ENCODE measurements around the gene STXBP2.

Gene STXBP2

DNA sequence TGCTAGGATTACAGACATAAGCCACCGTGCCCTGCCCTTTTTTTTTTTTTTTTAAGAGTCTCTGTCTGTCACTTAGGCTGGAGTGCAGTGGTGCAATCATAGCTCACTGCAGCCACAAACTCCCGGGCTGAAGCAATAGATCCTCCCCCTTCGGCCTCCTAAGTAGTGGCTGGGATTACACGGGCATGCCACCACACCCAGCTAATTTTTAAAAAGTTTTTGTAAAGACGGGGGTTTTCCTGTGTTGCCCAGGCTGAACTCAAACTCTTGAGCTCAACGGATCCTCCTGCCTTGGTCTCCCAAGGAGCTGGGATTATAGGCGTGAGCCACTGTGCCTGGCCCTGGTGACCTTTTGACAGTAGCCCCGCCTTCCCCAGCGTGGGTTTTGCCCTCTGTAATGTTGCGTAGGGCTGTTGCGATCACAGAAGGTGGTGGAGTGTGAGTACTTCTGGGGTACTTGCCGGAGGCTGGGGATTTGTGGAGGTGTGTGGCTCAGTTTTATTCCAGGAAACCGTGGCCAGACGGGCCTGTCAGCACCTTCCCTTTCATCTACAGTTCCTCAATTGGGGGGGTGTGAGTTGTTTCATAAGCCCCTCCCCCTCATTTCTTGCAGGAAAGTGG, 20.3 kb downstream of the STXBP2 start:
- DNase-seq: no peak

DNA sequence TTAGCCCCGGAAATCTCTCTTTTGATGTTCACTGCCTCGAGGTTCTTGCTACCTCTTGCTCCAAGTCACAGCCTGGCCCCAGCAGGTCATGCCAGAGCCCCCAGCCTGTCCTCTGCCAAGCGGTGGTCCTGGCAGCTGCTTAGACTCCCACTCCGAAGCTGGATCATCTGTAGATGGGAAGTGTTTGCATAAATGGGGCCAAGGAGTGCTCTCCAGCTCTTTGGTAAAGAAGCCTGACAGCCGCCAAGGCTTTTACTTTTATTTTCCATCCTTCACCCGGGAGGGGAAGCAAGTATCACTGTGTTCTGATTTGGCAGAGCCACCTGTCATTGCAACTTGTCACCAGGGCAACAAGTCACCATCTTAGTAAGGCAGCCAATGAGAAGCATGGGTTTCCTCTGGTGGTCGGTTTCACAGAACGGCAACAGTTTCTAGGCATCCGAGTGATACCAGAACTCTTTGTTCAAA, 21.3 kb downstream of the STXBP2 start:
- no peak for DNase-seq

DNA sequence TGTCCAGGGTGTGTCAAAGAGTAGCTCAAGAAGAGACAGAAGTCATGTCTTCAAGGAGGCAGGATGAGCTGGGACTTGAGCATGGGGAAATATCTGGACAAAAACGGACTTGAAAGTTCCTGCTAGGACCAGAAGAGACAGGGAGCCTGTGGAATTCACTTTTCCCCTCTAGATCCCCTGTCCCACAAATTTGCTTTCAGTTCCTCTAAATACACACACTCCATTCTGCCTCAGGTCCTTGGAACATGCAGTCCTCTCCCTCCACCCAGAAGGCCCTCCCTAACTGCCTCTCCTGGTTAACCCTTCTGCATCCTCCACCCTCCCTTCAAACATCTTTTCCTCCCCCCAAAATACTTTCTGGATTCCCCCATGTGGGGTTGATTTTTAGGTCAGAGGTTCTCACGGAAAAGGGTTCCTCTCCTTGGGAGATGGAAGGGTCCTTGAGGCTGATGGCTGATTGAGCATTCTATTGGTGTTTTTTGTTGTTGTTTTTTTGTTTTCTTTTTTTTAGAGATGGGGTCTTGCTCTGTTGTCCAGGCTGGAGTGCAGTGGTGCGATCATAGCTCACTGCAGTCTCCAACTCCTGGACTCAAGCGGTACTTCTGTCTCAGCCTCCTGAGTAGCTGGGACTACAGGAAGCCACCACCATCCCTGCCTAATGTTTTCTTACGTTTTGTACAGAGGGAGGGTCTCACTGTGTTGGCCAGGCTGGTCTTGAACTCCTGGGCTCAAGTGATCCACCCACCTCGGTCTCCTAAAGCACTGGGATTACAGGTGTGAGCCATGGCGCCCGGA, 25.0 kb downstream of the STXBP2 start:
- no peak for DNase-seq

DNA sequence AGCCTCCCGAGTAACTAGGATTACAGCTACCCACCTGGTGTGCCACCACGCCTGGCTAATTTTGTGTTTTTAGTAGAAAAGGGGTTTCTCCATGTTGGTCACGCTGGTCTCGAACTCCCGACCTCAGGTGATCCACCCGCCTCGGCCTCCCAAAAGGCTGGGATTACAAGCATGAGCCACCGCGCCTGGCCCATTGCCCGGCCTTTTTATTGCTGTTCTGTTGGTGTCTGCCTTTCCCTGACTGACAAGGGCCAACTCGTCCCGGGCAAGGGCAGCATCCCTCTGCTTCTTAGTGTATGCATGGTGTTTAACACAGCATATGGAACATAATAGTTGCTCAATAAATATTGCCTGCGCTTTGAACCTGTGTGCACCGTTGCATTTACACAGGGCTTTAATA, 25.7 kb downstream of the STXBP2 start:
- no peak for DNase-seq

DNA sequence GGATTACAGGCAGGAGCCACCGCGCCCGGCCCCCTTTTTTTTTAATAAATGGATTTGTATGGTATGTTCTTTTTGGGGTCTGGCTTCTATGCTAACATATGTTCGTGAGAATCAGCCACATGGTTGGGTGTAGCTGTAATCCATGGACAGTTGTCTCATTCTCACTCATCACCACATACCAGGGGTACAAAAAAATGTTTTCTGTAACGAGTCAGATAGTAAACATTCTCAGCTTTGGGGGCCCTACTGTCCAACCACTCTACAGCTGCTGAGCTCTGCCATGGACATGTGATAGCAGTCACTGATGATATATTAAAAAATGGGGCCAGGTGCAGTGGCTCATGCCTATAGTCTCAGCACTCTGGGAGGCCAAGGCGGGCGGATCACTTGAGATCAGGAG, 26.8 kb downstream of the STXBP2 start:
- DNase-seq: no peak

DNA sequence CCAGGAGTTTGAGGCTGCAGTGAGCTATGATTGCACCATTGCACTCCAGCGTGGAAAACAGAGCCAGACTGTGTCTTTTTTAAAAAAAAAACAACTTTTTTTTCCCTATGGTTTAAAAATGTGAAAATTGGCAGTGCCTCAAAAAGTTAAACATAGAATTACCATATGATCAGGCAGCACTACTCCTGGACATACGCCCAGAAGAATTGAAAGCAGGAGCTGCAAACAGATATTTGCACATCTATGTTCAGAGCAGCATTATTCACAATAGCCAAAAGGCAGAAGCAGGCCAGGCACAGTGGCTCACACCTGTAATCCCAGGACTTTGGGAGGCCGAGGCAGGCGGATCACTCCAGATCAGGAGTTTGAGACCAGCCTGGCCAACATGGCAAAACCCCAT, 28.2 kb downstream of the STXBP2 start:
- peak; percentile 57 for DNase-seq

DNA sequence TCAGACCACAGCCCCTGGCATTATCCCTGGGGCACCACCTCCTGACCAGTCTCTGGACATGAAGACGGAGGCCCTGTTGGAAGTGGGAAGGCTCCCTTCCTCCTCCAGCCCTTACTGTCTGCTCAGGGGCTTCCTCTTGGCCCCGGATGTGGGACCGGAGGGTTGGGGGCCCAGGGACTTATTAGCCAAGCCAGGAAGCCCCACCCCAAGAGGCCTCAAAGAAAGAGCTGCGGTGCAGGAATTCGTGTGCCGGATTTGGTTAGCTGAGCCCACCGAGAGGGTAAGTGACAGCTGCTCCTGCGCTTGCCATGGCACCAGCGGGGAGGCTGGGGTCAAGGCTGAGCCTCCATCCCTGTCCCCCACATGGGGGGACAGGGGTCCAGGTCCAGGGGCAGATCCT, 31.9 kb downstream of the STXBP2 start, which contains the start of gene RETN:
Gene RETN (plus strand): TSS at position 208 of the 400 bp plus-strand sequence. CDS start 278 bp downstream, outside the sequence.
- no peak for DNase-seq

DNA sequence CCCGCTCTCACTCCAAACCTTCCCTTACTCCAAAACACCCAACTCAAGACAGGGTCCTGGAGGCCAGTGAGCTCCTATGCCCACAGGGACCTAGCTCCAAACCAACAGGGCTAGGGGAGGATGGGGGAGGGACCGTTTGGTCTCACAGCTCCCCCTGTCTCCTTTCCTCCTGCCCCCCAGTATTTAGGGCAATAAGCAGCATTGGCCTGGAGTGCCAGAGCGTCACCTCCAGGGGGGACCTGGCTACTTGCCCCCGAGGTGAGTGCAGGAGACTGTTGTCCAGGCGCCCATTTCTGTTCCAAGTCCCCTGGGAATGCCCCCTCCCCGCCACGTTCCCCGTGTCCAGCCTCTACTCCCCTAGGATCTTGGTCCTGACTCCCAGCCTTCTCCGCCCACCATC, 32.7 kb downstream of the STXBP2 start:
- DNase-seq: no peak

DNA sequence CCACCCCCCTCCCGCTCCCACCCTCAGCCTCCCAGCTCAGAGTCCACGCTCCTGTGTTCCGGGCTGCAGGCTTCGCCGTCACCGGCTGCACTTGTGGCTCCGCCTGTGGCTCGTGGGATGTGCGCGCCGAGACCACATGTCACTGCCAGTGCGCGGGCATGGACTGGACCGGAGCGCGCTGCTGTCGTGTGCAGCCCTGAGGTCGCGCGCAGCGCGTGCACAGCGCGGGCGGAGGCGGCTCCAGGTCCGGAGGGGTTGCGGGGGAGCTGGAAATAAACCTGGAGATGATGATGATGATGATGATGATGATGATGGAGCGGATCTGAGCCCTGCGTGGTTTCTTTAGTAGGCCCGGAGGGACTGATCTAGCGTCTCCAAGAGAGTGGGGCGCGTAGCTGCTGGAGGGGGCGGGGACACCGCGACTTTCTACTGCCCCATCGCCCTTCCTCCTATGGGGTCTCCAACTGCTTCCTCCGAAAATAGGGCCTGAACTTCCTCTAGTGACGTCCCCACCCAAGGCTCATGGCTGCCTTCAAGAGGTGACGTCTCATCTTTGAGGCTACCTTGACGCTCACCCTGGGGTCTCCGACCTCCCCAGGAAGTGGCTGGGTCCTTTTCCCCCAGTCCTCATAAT, 33.4 kb downstream of the STXBP2 start:
- DNase-seq: no peak

DNA sequence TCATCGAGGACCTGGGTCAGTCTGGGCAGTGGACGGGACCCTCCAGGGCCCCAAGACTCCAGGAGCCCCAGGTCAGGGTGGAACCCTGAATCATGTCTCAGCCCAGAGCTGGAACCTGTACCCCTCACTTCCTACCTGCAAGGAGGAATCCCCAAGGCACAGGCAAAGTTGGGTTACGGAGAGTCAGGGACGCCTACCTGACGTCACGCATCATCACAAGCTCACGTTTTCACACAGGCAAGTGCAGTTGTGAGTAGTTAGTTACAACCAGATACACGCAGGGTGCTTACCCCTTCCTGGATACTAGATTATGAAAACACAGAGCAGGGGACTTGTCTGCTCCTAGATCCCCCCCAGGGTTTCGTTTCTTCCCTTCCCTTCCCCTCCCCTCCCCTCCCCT, 33.9 kb downstream of the STXBP2 start:
- no peak for DNase-seq

DNA sequence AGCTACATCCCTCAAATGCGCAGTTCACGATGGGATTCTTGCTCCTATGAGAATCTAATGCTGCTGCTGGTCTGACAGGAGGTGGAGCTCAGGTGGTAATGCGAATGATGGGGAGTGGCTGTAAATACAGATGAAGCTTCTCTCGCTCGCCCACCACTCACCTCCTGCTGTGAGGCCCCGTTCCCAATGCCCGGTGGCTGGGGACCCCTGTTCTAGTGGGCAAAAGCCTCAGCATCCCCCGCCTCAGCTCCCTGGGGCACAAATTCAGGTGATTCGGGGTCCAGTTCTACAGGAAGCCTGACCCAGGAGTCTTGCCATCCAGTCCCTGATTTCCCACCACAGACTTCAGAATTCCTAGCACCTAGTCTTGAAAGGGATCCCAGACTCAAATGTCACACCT, 35.6 kb downstream of the STXBP2 start:
- DNase-seq: no peak

DNA sequence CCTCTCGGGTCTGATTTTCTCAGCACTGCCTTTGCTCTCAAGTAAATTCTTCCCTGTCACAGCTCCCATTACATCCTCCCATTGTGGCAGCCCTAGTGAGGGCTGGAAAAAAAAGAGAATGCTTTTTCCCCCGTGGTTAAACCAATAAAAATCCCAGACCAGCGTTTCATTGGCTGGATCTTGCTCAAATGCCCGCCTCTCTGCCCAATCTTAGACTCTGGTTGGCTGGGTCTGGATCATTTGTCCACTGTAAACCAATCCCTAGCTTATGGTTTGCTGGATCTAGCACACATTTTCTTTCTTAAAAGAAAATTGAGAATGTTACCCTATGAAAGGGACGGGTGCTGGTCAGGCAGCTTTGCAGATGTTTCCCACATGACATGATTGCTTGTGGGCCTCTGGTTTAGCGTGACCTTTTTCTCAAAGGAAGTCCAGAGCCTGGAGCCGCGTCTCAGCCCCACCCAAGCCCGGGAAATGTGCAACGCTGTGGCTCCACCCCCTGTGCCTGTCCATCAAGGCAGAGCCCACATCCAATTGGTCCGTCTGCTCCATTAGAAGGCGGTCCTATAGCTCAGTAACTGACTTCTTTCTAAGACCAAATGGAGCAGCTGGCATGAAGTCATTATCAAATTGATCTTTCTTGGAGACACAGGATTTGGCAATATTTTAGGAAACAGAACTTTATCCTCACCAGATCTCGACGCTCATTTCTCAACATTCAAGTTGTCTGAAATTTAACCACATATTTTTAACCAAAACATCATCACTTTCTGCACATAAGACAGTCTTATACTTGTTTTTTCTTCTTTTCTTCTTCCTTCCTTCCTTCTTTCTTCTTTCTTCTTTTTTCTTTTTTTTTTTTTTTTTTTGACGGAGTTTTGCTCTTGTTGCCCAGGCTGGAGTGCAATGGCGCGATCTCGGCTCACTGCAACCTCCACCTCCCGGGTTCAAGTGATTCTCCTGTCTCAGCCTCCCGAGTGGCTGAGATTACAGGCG, 37.4 kb downstream of the STXBP2 start:
- peak; percentile 22 for DNase-seq

DNA sequence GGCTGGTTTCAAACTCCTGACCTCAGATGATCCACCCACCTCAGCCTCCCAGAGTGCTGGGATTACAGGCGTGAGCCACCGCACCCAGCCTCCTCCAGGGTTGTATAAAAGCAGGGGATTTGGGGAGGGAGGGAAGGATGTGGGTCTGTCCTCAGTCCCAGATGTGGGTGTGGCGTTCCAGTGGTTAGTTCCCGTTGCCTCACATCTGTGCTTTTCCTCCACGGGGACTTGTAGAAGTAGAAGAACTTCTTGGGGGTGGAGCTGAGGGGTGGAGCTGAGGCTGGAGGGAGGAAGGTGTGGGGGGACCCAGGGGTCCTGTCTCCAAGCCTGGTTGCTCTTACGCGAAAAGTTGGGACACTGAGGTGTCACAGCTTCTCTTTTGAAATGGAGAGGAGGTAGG, 39.5 kb downstream of the STXBP2 start:
- DNase-seq: no peak

DNA sequence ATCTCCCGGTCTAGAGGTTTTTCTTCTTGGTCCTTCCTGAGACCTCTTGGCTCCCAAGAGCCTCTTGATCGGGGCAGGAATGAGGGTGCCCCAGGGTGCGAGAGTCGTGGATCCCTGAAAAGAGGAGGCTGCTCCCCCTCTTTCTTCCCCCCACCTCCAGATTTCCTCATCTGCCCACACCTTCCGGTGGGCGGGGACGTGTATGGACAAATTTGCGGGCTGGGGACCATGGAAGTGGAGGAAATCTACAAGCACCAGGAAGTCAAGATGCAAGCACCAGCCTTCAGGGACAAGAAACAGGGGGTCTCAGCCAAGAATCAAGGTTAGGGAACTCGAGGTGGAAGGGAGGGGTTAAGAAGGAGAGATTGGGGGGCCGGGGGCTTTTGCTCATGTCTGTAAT, 39.9 kb downstream of the STXBP2 start, which contains the start of gene MCEMP1:
Gene MCEMP1 (plus strand): TSS at position 237 of the 400 bp plus-strand sequence. CDS start 31 bp downstream, at position 268.
- no peak for DNase-seq

DNA sequence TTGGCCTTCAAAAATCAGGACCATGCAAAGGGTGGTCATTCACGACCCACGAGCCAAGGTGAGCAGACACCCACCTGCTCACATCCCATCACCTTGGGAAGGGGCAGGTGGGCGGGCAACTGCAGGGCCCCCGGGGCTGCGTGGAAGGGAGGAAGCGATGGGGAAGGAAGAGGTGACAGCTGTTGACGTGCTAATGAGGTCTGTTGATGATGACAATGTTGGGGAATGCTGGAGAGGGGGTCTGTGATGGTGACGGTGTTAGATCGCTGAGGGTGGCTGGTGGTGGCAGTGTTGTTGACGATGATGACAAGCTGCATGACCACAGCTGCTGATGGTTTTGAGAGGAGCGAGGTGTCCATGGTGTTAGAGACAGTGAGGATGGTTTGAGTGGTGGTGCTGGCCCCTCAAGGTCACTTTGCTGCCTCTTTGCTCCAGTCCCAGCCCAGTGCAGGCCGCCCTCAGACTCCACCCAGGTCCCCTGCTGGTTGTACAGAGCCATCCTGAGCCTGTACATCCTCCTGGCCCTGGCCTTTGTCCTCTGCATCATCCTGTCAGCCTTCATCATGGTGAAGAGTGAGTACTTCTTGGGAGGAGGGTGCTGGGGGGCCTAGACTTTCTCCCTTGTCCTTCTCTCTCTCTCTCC, 40.9 kb downstream of the STXBP2 start:
- DNase-seq: no peak

DNA sequence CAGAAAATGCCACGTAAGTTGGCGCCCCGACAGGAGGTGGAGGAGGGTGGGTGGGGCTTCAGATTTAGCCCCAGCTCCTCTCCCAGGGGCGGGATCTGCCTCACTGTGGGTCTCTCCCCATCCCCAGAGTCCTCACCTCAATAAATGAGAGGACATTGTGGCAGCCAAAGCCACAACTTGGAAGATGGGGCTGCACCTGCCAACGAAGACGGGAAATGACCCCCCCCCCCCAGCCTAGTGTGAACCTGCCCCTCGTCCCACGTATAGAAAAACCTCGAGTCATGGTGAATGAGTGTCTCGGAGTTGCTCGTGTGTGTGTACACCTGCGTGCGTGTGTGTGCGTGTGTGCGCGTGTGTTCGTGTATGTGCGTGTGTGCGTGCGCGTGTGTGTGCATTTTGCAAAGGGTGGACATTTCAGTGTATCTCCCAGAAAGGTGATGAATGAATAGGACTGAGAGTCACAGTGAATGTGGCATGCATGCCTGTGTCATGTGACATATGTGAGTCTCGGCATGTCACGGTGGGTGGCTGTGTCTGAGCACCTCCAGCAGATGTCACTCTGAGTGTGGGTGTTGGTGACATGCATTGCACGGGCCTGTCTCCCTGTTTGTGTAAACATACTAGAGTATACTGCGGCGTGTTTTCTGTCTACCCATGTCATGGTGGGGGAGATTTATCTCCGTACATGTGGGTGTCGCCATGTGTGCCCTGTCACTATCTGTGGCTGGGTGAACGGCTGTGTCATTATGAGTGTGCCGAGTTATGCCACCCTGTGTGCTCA, 42.3 kb downstream of the STXBP2 start:
- peak; percentile 9 for DNase-seq

DNA sequence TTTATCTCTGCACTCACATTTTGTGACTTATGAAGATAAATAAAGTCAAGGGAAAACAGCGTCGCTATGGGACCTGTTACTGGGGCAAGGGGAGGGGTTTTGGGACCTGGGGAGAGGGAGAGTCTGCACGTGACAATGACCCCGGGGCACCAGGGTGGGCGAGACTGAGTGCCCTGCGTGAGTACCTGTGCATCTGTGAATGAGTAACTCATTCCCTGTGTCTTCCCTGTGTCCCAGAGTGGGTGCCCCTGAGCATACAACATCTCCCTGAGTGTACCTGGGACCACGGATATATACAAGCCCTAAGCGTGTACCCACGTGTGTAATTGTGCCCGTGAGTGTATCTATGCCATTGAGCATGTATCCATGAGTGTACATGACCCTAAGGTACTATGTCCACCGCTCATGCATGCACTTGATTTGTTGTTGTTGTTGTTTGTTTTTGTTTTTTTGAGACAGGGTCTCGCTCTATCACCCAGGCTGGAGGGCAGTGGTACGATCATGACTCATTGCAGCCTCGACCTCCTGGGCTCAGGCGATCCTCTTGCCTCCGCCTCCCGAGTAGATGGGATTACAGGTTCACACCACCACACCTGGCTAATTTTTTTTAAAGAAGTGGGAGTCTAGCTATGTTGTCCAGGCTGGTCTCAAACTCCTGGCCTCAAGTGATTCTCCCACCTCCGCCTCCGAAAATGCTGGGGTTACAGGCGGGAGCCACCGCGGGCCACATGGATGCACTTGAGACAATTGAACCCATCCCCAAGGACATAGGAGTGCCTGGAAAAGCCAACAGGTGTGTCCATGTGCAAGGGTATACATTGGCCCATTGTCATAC, 43.1 kb downstream of the STXBP2 start:
- DNase-seq: no peak

DNA sequence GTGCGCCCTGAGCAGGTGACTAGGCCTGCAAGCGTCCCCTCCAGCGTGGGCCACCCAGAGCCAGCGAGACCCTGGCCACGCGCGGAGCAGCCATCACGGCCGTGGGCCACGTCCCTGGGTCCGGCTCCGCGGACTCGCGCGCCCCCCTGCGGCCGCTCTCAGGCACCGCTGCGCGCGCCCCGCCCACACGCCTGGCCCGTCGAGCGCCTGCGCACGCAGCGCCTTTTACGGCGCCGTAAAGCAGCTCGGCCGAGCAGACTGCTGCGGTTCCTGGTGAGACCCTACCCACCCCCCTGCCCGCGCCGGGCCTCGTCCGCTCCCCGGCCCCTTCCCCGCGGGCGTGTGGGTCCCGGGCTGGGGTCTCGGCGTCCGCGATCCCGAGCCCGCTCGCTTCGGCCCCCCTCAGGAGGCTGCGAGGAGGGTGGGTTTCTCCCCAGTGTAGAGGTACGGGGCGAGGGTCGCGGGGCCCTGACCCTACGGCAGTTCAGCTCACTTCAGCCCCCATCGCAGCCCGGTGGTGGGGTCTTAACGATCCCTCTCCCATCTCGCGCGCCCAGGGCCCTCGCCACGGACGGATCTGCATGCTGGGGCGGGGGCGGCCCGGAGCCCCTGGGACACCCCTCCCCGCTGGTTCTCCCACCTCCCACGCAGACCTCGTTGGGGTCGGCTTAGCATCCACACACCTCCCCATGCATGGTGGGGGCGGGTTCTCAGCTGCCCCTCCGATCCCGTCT, 43.9 kb downstream of the STXBP2 start, which contains the start of gene TRAPPC5:
Gene TRAPPC5 (plus strand): TSS at position 228 of the 734 bp plus-strand sequence. CDS start 1,421 bp downstream, outside the sequence.
- peak; percentile 41 for DNase-seq
